Stimulated activated CD4-positive, alpha-beta T cell treated with anti-CD3 and anti-CD28 coated beads, Interleukin-12 subunit alpha, Interleukin-12 subunit beta, amount 100 ng/mL, for 24 hours (primary cell): ENCODE measurements around the gene NFIB.

Source experiments
- DNase-seq, 2 experiments: peaks; one replicate each; pipeline ENCODE4 v3.0.0-alpha.2; 2020; ENCODE audit warnings: low read depth in 2 of 2

NFIB gene

DNA sequence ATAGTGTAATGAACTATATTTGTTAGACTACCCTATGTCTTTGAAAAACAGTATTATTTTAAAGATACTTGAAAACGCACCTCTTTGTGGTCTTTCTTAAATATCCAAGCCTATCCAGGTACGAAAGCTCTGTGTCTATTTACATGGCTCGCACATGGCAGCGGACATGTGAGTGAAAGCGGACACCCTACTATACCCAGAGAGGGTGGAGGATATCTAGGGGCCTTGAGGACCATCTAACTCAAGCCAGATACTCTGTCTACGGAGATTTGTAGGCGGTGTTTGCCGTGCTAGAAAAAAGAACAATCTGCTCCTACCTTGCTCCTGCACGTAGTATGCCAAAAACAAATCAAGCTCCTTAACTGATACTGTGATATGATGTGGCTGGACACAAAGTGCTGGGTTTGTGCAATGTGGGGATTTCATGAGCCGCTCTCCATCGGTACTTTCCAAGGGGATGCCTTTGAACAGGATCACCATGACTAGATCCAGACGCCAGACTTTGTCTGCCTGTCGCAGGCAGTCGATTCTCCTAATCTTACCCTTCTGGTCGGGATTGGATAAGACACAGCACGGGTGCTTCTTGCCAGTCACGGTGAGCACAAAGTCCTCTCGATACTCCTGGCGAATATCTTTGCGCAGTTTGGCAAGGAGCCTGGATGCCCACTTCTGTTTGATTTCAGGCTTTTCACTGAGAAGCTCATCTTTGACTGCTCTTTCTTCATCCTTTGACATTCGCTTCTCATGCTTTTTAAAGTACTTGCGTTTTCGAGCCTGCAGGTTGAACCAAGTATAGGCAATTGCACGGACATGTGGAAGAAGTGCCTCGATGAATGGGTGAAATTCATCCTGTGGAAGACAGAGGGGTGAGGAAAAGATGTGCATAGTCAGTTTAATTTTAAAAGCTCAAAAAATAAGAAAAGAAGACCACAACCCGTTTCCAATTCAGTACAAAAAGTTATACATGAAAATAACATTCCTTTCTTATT is 7.0 kb downstream of the NFIB start:
- DNase-seq = no peak

DNA sequence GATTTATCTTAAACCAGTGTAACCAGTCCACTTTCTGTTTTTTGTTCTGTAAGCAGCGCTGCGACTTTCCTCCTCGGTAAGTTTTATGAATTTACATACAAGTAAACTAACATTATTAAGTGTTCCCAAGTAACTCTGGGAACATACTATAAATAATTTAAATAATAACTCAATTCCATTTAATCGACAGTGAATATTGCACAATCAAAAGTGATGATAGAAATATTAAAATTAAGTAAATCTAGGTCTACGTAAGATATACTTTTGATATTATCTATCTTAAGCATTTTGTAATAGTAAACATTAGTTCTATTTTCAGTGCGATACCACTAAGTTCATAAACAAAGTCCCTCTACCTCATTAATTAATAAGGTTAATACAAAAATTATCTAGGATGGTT is 7.8 kb downstream of the NFIB start:
- DNase-seq = no peak

- no peak for DNase-seq
Measured at GRCh38 chr9:14304259-14304658, 9.7 kb downstream of the NFIB start.

DNA sequence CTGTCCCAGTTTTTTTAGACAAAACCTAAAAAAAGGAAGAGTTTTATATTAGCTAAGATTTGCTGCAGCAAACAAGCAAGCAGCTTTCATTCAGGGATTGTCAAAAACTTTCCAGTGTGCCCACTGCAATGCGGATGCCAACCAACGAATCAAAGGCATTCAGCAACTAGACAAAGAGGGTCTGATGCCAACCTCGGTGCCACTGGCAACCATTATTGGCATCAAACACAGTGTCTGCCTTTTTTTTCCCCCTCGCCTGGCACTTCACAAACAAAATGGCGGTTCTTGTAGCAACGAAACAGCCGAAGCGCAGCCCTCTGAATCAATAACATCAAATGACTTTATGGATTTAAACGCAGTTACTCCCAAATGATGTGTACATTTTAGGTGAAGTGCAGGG is 10.4 kb downstream of the NFIB start:
- DNase-seq = no peak

GRCh38 chr9:14303100-14303499 is 10.8 kb downstream of the NFIB start:
- no peak for DNase-seq

GRCh38 chr9:14302405-14302804 is 11.5 kb downstream of the NFIB start:
- DNase-seq = no peak

DNA sequence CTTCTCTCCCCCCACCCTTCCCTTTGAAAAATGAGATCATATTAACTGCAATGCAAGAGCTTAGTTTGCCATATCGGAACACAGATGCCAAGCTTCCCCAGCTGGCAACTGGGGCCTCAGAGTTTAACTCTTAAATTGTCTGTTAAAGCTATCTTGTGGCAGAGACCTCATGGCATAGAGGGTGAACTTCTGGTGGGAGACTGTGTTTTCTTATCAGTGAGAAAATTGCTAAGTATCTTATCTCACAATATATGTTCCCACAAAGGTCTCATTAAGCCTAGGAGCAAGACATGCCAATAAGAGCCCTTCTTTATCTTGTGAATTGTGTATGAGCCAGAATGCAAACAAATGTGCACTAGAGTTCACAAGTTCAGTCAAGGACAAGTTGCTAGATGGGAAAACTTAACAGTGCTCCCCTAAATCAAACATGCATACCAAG is 12.3 kb downstream of the NFIB start:
- no peak for DNase-seq

DNA sequence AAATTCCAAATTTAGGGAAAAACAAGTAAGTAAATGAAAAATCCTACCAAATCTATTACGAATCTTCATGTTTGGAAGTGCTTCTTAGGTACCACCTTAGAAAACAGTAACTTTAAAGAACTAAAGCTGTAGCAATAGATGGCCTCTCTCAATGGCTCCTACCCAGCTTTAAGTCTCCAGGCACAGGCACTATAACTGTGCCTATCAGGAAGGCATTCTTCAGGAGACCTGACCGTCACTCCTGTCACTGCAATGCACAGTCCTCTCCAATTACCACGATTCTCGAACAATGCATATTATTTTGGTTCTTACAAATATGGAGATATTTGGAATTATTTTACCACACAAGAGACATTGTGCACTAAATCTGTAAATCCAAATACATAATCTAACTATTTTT is 12.9 kb downstream of the NFIB start:
- no peak for DNase-seq

DNA sequence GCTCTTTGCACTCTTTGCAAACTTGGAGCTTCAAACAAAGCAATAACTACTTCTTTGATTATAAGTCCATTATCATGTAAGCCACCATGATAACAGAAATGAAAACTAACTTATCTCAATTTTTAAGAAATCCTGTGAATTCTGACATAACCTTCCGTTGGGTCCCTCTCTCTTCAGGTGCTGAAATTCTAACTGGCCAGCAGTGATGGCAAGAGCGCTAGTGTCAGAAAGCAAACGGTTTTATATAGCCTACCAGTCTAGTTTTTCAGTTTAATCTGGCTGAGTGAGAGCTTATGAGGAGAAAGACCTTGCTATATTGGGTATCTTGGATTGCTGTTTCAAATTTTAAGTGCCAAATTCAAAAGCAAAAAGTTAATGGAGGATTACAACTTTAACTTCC is 13.4 kb downstream of the NFIB start:
- DNase-seq = no peak

DNA sequence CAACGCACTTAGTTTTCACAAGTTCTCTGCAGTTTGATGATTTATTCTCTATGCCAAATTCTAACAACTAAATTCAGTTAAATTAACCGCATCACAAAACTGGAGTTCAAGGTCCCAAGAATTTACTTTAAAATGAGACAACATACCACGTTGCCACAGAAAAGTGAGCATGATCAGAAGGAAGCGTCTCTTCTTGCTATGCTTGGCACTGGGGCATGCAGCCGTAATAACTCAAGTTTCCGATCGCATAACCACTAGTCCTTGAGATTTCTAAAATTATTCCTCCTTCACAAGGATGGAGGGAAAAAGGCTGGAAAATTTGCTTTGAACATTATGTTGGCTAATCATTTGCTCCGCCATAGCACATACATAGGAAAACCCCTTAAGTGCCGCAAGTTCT is 13.9 kb downstream of the NFIB start:
- no peak for DNase-seq

DNA sequence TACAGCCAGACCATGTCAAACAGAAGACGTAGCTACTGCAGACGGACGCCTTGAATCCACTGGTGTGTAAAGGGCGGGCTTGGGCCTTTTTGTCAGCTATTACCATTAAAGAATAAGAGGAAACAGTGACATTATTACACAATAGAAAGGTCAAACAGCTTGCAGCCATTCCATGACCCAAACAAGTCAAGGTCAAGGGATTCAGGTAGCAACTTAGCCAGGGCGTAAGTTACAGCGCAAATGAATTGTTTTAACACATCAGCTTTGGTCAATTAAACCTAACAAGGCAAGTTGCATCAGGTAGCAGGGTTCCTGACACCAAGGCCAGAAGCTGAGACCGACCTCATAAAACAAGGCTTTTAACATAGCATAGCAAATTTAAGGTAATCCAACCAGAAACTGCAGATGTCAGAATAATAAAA is 15.3 kb downstream of the NFIB start:
- DNase-seq = no peak

- no peak for DNase-seq
Measured at GRCh38 chr9:14296495-14297113, 17.3 kb downstream of the NFIB start.

DNA sequence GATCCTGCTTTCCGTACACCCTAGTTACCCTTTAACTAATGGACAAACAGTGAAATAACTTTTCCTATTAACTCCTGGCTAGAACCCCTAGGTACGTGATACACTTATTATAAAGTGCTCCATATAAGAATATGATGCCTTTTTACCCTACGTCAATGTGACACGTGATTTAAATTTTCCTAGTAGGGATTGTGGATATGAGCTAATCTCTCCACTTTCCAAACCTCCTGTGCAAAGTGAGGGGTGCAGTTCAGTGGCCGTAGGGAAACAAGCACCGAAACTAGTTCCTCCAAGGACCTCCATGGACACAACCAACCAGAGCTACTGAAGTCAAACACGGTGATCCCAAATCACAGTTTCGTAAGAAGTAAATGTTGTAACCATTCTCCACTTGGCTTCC is 19.3 kb downstream of the NFIB start:
- no peak for DNase-seq

GRCh38 chr9:14293801-14294200 is 20.1 kb downstream of the NFIB start:
- DNase-seq = no peak

- no peak for DNase-seq
Measured at GRCh38 chr9:14292181-14292739, 21.7 kb downstream of the NFIB start.

DNA sequence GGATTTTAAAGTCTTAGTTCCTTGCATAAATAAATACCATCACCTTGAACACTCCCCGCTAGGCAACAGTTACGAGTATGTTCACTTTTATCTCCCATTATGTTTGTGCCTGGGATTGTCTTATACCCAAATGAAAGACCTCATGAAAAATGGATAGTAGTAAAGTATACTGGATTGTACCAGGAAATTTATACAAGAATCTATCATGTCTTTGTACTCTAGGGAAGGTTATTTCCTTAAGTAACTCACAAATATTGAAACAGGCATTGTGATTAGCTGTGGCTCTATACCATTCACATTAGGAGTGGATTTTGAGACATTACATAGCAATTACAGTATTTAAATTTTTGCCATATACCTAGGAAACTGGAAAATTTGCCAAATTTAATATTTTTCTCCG is 24.0 kb downstream of the NFIB start:
- no peak for DNase-seq

- no peak for DNase-seq
Measured at GRCh38 chr9:14288433-14288832, 25.5 kb downstream of the NFIB start.

DNA sequence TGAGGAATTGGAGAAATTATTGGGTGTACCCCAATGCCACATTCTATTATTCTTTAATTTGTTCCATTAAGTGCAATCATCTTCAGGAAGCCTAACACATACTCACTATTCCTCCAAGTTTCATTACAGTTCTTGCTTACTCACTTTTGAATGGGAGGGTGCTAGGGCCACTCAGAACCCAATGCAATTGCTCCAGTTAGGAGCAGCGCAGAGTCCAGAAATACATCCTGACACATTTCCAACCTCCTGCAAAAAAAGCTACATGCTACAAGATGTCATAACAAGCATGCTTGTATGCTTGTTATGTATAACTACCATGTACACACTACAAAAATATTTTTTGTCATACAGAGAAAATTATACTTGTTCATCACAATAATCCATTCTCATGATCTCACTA is 27.8 kb downstream of the NFIB start:
- no peak for DNase-seq

- no peak for DNase-seq
Measured at GRCh38 chr9:14283276-14283675, 30.7 kb downstream of the NFIB start.

DNA sequence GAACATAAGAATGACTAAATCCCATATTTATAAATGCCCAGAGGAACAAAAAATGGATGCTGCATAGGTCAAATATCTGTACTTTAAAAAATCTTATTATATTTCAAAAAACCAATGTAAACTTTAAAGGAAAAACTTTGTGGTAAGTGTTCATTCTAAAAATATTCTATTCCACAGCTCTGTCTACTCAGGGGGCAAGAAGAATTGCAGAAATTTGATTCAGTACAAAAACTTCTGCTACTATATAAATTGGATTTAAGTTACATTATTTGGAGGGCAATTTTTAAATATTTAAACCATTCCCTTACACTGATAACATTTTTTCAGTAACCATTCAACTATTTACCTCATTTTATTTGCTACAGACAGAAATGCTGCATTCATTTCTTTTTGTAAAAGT is 32.1 kb downstream of the NFIB start:
- DNase-seq = no peak

DNA sequence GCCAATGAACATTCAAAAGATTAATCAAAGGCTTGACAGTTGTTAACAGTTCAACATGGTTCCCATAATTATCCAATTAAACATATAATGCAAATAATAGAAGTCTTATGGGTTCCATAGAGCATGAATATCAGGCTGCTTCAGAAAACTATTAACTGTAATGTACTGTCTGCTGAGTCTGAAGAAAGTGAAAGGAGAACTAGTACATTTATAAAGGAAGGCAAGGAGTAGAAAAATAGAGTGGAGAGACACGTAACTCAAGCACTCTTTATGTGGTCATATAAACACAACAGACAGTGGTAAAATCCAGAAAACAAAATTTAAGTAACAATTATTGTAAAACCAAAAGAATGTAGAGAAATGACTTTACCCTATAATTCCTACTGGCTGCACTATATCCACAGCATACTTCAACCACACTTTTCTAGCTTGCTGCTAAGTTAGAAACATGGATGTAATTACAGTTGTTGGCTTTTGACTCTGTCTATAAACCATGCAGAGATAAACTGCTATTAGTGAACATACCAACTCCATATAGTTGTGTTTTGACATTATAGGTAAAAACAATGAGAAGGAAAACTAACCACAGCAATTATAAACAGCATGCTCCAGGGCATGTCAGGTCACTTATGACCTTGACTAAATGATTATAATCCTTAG is 32.7 kb downstream of the NFIB start:
- DNase-seq = no peak

- DNase-seq = no peak
Measured at GRCh38 chr9:14279671-14280070, 34.3 kb downstream of the NFIB start.
